SK-N-MC (cell line): ENCODE measurements around the gene ATPAF1.

Experiments used
- DNase-seq: peaks from one replicate; pipeline ENCODE4 v3.0.0-alpha.2; 2011; ENCODE audit warnings: low read depth, low spot score
- H3K27ac ChIP-seq: fragments of 200-600 bp; sonication (generic); 2 replicates; pipeline ENCODE4 v1.5.1; 2016; ENCODE audit warnings: mixed run types
- H3K36me3 ChIP-seq: fragments of 200-600 bp; sonication (generic); 2 replicates; pipeline ENCODE4 v1.6.1; 2017; ENCODE audit warnings: antibody characterized with exemption, low read length, mixed read lengths; ENCODE audit not compliant: insufficient read depth
- H3K4me3 ChIP-seq: fragments of 200-600 bp; sonication (generic); 2 replicates; pipeline ENCODE4 v1.5.1; 2016
- H3K9ac ChIP-seq: fragments of 200-600 bp; sonication (generic); 2 replicates; pipeline ENCODE4 v1.8.0; 2017; ENCODE audit warnings: mixed run types, mixed read lengths; ENCODE audit not compliant: insufficient read length
- H3K9me3 ChIP-seq: fragments of 200-600 bp; sonication (generic); 2 replicates; pipeline ENCODE4 v1.6.1; 2017; ENCODE audit warnings: low read depth, mild to moderate bottlenecking, antibody characterized with exemption, low read length, moderate library complexity, mixed read lengths
- EZH2 ChIP-seq: fragments of 200-600 bp; sonication (generic); IDR thresholded peaks from one replicate; pipeline ENCODE4 v1.6.1; 2017; ENCODE audit warnings: antibody characterized with exemption
- FOXP2 ChIP-seq: optimal IDR thresholded peaks from 2 replicates; pipeline ENCODE3; 2011; ENCODE audit warnings: mild to moderate bottlenecking, moderate library complexity; ENCODE audit not compliant: insufficient read depth; ENCODE audit errors: extremely low read length, control extremely low read depth
- POLR2AphosphoS5 ChIP-seq: IDR thresholded peaks from 2 replicates; pipeline ENCODE4 v1.6.1; 2012; ENCODE audit warnings: mild to moderate bottlenecking, low read depth, low read length, borderline replicate concordance

ATPAF1 gene

DNA sequence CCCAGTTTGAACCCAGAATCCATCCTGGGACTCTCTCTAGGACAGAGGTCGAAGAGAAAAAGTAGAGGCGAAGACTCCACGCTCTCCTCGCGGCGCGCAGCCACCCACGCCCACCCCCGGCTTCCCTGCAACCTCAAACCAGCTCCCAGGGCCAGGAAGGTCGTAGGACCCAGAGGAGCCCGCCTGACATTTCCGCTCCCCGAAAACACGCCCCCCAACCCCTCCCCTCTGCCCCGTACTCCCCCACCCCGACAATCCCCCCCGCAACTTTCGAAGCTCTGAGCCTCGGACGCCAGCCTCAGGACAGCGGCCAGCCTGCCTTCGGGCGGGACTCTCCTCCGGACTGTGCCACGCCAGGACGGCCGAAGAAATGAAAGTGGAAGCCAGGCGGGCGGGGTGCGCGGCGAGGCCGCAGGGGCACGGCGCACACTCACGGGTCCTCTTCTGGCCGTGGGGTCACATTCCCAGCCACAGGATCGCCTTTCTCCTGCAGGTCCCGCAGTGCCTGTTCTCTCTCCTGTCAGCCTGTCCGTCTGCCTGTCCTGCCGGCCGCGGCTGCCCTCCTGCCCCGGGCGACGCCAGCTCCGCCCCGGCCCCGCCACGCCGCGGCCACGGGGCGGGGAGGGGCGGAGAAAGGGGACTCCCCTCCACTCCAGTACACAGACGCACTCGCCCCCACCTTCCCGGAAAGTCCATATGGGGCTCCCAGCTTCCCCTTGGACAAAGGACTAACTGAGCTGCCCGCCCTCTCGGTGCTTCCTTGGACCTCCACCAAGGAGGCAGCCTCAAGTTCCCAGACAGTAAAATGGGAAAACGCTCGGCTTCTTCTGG, 51.7 kb downstream of the ATPAF1 start, which contains the start of gene MOB3C:
Gene MOB3C (minus strand): TSS at position 535 of the 831 bp plus-strand sequence. CDS start 3,490 bp downstream, outside the sequence.
- Histone ChIP-seq H3K4me3 (peak within 1 kb of the TSS; percentile 79), H3K36me3 (no peaks in the 10 kb centered on the region), H3K9ac (peak within 1 kb of the TSS; percentile 62), H3K9me3 (no peaks in the 10 kb centered on the region), H3K27ac (no peak within 1 kb of the TSS)
- DNase-seq: no peak
- TF ChIP-seq EZH2 (no peak), FOXP2 (no peak), POLR2AphosphoS5 (no peak)

DNA sequence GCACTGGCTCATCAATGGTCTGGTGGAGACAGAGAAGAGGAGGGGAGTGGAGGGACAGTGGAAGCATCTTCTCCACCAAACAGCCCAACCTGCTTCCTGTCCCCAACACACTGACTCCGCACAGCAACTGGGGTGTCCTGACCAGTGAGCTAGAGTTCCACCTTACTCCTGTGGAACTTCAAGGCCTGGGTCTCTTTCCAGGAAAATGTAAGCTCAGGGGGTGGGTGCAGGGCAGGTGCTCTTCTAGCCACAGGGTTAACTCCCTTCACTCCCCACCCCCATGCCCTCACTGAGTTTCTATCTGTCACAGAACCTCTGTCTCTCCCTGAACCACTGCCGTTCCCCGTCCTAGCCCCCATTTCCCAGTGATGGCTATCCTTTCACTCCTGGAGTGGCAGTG, 52.4 kb downstream of the ATPAF1 start:
- Histone ChIP-seq H3K36me3 (no peaks in the 10 kb centered on the region), H3K9me3 (no peaks in the 10 kb centered on the region), H3K27ac (no peak overlapping the region), H3K9ac (no peak overlapping the region), H3K4me3 (peak overlapping the region; percentile 79)
- TF ChIP-seq POLR2AphosphoS5: no peak
- TF ChIP-seq FOXP2: no peak
- no peak for TF ChIP-seq EZH2
- DNase-seq: no peak

DNA sequence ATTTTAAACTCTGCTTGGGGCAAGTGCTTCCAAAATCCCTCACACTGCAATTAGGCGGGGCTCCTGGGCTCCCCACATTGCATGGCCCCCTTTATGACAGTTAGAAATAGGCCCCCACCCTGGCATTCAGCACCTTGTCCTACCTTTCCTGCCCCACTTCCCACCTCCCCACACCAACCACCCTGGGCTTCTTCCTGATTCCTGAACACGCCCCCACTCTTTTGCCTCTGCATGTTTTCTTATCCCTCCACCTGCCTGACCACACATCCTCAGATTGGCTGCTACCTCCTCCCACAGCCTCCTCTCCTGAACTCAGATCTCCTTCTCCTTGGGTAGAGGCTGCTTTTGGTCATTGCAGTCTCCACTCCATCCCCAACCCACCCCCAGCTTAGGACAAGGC, 53.1 kb downstream of the ATPAF1 start:
- TF ChIP-seq FOXP2 (no peak), EZH2 (no peak), POLR2AphosphoS5 (no peak)
- no peak for DNase-seq
- Histone ChIP-seq H3K9me3 (no peaks in the 10 kb centered on the region), H3K27ac (no peak overlapping the region), H3K36me3 (no peaks in the 10 kb centered on the region), H3K9ac (no peak overlapping the region), H3K4me3 (no peak overlapping the region)

DNA sequence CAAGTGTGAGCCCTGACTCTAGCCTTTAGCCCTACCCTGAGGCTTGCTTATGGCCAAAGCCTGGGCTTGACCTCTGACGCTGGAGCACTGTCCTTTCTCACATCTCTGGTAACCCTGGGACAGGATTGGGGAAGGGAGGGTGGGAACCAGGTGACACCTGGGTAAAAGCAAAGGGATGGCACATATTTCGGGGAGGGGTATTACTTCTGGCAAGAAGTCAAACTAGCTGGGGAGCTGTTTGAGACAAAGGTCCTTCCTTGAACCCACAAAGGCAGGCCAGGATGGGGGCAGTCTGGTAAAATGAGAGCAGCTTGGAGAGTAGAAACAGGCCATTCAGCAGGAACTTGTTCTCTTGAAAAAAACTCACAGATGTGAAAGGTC, 53.6 kb downstream of the ATPAF1 start:
- TF ChIP-seq POLR2AphosphoS5: no peak
- no peak for TF ChIP-seq EZH2
- TF ChIP-seq FOXP2: no peak
- no peak overlapping the region for H3K27ac ChIP-seq
- no peaks in the 10 kb centered on the region for H3K9me3 ChIP-seq
- H3K4me3 ChIP-seq: no peak overlapping the region
- no peaks in the 10 kb centered on the region for H3K36me3 ChIP-seq
- no peak overlapping the region for H3K9ac ChIP-seq
- DNase-seq: no peak

DNA sequence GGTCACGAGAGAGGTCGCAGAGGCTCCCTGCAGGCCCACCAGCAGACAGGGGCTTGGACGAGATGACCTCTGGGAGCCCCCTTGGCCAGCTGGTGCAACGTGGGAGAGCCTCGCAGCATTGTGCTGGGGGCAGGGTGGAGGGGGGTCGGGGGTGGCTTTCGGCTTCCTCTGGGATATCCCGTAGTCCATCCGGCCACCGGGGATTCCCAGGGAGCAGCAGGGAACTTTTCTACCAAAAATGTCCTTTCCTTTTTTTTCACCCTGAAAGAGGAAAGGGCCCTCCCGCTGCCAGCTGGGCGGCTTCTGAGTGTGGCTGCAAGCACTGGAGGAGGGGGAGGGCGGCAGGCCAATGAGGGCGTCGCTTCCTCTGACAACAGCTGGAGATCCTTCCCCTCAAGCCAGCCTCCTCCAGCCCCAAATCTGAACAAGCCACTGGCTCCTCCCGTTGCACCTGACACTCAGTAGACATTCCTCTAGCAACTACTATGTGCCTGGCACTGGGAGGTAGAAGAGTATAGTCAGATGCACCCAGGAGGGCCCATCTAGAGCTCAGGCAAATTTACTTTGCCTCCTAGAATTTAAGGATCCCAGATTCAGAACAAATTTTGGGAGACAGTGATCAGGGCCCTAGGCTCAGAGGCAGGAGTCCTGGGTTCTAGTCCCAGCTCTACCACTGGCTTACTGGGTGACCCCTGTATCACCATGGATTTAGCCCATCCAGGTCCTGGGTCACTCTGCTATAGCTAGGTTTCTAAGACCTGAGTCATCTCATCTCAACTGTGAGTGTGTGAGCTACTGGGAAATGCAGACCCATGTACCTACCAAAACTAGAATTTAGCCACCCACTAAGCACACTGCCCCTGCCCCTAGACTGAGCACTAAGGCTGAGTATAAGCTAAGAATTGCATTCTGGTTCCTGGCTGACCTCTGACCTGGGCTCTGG, 54.2 kb downstream of the ATPAF1 start:
- H3K9ac ChIP-seq: no peak overlapping the region
- DNase-seq: no peak

DNA sequence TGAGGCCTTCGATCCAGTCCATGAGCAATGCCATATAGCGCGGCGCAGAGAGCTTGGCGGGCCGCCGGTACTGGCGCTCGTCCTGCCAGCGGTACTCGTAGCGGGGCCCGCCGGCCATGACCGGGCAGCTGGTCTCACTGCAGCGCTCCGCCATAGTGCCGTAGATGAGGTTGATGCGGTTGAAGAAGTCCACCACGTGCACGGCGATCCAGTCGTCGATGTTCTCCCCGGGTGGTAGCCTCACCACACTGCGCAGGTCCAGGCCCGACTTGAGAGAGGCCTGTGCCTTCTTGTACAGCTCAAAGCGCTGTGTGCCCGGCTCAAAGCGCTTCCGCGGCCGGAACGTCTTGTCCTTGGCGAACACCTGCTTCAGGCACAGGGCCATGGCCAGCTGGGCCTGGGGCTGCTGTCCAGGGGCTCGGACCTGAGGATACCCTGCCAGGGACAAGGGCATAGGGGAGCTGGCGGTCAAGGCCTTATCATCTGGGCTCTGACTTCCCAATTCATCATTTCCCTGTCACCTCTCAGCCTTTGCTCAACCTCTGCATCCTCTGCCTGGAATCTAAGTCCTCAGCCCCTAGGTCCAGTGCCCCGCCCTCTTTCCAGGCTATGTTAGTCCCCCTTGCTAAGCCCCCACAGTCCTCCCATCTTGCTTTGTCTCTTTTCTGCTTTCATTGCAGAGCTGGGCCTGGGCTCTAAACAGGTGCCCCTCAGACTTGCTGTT, 55.1 kb downstream of the ATPAF1 start:
- H3K4me3 ChIP-seq: no peak overlapping the region
- H3K27ac ChIP-seq: no peak overlapping the region
- H3K9me3 ChIP-seq: no peaks in the 10 kb centered on the region
- no peak for TF ChIP-seq EZH2
- no peak for TF ChIP-seq FOXP2
- TF ChIP-seq POLR2AphosphoS5: no peak
- H3K9ac ChIP-seq: no peak overlapping the region
- no peaks in the 10 kb centered on the region for H3K36me3 ChIP-seq
- DNase-seq: no peak

More for the DNA sequence above, 54.2 kb downstream of the ATPAF1 start:
- TF ChIP-seq POLR2AphosphoS5 (no peak), EZH2 (no peak), FOXP2 (no peak)
- no peaks in the 10 kb centered on the region for H3K36me3 ChIP-seq
- H3K9me3 ChIP-seq: no peaks in the 10 kb centered on the region
- no peak overlapping the region for H3K27ac ChIP-seq
- H3K4me3 ChIP-seq: no peak overlapping the region

DNA sequence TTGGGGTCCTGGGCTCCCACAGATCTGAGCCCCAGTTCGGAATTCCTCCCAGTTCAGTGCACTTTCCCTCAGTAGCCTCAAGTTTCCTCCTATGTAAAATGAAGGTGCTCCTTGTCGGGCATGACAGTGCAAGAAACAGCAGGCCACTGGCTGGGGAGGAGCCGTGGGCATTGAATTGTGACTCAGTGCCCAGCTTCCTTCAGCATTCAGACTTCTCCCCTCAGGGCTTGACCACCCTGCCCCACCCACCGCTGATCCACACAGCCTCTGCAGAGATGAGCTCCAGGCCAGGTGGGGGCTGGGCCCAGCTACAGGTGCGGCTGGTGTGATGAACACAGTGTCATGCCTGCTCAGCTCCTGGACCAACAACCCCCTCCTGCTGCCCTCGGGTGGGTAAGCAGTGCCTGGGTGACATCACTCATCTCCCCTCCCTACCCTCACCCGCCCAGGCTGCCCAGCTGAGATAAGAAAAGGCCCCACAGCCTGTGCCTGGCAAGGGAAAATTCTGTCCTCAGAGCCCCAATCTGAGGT, 56.4 kb downstream of the ATPAF1 start:
- Histone ChIP-seq H3K4me3 (no peak overlapping the region), H3K9ac (no peak overlapping the region), H3K27ac (no peak overlapping the region), H3K9me3 (no peaks in the 10 kb centered on the region), H3K36me3 (no peaks in the 10 kb centered on the region)
- no peak for DNase-seq
- no peak for TF ChIP-seq POLR2AphosphoS5
- TF ChIP-seq EZH2: no peak
- TF ChIP-seq FOXP2: no peak
